Measurements from ENCODE around the gene NOTO. TPM values are rescaled to one million over a fixed set of nuclear protein-coding genes. Genes with fewer than 3 reads are reported as not detected.
A peak's percentile ranks its signal among the peaks of the same experiment; 100 is the strongest.

NOTO gene
- total RNA-seq, 1 experiment from 2014 or later, result 0.41 TPM

DNA sequence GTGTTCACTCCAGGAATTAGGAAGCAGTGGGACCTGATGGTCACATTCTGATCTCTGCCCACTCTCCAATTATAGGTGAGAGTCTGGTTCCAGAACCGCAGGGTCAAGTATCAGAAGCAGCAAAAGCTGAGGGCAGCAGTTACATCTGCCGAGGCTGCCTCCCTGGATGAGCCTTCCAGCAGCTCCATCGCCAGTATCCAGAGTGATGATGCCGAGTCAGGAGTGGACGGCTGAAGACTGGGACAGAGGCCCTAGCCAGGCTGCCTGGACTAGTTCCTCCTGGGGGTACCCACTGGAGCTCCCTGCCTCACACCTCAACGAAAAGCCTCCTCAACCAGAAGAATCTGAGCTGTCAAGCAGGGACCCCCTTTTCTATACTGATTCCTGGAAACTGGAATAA lies 8.3 kb downstream of the NOTO start:
- no peaks in the 10 kb centered on the region for H3K27me3 ChIP-seq (replicated peaks; ENCODE audit: insufficient read depth, low read depth, low read length, poor library complexity)
- TF ChIP-seq, protein P1, sequence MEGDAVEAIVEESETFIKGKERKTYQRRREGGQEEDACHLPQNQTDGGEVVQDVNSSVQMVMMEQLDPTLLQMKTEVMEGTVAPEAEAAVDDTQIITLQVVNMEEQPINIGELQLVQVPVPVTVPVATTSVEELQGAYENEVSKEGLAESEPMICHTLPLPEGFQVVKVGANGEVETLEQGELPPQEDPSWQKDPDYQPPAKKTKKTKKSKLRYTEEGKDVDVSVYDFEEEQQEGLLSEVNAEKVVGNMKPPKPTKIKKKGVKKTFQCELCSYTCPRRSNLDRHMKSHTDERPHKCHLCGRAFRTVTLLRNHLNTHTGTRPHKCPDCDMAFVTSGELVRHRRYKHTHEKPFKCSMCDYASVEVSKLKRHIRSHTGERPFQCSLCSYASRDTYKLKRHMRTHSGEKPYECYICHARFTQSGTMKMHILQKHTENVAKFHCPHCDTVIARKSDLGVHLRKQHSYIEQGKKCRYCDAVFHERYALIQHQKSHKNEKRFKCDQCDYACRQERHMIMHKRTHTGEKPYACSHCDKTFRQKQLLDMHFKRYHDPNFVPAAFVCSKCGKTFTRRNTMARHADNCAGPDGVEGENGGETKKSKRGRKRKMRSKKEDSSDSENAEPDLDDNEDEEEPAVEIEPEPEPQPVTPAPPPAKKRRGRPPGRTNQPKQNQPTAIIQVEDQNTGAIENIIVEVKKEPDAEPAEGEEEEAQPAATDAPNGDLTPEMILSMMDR (conservative IDR thresholded peaks at IDR 0.05; ENCODE audit: low read depth, low read length), result no peak
- TF ChIP-seq EZH2 (IDR thresholded peaks at IDR 0.05; ENCODE audit: borderline replicate concordance, low read depth, low read length, poor library complexity, severe bottlenecking), result no peak
- CTCF ChIA-PET, result no interaction called here
- no peaks in the 10 kb centered on the region for H3K9me3 ChIP-seq (ENCODE audit: low read depth, low read length, poor library complexity, severe bottlenecking)
- DNase-seq (ENCODE audit: low spot score), result no peak
- POLR2A ChIA-PET (ENCODE audit: low non-redundant PET), result no interaction called here
- no peak overlapping the region for H3K4me3 ChIP-seq (ENCODE audit: low read depth, low read length, poor library complexity, severe bottlenecking)
- BruUV-seq (replicated peaks), result no TSS peak
- intact Hi-C loops (cut with micrococcal nuclease; ENCODE audit: unreplicated experiment), result no loop called here
- no peak overlapping the region for H3K27ac ChIP-seq (ENCODE audit: low read depth, low read length, poor library complexity, severe bottlenecking)
- no peaks in the 10 kb centered on the region for H3K36me3 ChIP-seq (ENCODE audit: insufficient read depth, low read length, poor library complexity, severe bottlenecking)
- peaks cover 6% of the 10 kb centered on the region for H3K4me1 ChIP-seq (ENCODE audit: insufficient read depth, low read length, poor library complexity, severe bottlenecking)

DNA sequence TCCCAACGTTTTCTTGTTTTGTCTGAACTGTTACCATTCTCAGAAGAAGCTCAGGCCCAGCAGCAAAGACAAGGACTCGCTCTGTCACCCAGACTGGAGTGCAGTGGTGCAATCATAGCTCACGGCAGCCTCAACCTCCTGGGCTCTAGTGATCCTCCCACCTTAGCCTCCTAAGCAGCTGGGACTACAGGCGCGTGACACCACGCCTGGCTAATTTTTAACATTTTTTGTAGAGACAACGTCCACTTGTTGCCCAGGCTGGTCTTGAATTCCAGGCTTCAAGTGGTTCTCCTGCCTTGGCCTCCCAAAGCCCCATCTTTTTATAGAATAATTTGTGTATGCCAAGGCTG lies 9.7 kb downstream of the NOTO start:
- intact Hi-C loops (cut with micrococcal nuclease; ENCODE audit: unreplicated experiment), result loop anchor here (2.0 kb wide), 1 partner anchor 127 kb away; no protein-coding TSS in a partner anchor
- H3K27me3 ChIP-seq (replicated peaks; ENCODE audit: insufficient read depth, low read depth, low read length, poor library complexity), result no peaks in the 10 kb centered on the region
- BruUV-seq (replicated peaks), result no TSS peak
- DNase-seq (ENCODE audit: low spot score), result no peak
- H3K9me3 ChIP-seq (ENCODE audit: low read depth, low read length, poor library complexity, severe bottlenecking), result no peaks in the 10 kb centered on the region
- peaks cover 6% of the 10 kb centered on the region for H3K4me1 ChIP-seq (ENCODE audit: insufficient read depth, low read length, poor library complexity, severe bottlenecking)
- no peak overlapping the region for H3K27ac ChIP-seq (ENCODE audit: low read depth, low read length, poor library complexity, severe bottlenecking)
- H3K36me3 ChIP-seq (ENCODE audit: insufficient read depth, low read length, poor library complexity, severe bottlenecking), result no peaks in the 10 kb centered on the region
- CTCF ChIA-PET, result interaction anchor here (0.7 to 1.3 kb wide), 11 partner anchors 11 to 319 kb away, joined by 3 to 7 read pairs (median 4); partner anchors contain the start of genes EGR4, FBXO41 and PRADC1
- POLR2A ChIA-PET (ENCODE audit: low non-redundant PET), result no interaction called here
- H3K4me3 ChIP-seq (ENCODE audit: low read depth, low read length, poor library complexity, severe bottlenecking), result no peak overlapping the region
- no peak for TF ChIP-seq EZH2 (IDR thresholded peaks at IDR 0.05; ENCODE audit: borderline replicate concordance, low read depth, low read length, poor library complexity, severe bottlenecking)

DNA sequence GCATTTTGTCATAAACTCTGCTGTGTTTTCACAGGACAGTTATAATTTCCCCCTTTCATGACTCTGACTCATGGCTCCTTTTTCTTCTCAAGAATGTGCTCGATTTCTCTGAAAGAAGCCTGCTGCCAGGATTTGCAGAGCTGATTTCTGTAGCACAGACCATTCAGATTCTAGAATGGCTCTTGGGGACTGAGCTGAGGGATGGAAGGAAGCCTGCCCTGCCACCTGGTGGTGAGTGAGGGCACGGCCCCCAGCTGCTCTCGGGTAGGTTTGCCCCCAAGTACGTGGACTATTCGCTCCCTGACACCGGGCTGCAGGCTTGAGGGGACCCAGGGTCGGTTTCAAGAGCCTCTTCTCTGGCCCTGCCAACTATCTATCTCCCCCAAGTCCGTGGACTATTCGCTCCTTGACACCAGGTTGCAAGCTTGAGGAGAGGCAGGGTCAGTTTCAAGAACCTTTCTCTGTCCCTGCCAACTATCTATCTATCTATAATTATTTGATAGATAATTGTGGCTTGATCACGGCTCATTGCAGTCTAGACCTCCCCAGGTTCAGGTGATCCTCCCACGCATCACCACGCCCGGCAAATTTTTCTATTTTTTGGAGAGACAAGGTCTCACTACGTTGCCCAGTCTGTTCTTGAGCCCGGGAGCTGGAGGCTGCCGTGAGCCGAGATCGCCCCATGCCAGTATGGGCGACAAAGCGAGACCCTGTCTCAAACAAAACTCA lies 10.2 kb downstream of the NOTO start:
- Histone ChIP-seq H3K9me3 (ENCODE audit: low read depth, low read length, poor library complexity, severe bottlenecking) (no peaks in the 10 kb centered on the region), H3K27ac (ENCODE audit: low read depth, low read length, poor library complexity, severe bottlenecking) (peak overlapping the region; percentile 1), H3K4me3 (ENCODE audit: low read depth, low read length, poor library complexity, severe bottlenecking) (no peak overlapping the region), H3K36me3 (ENCODE audit: insufficient read depth, low read length, poor library complexity, severe bottlenecking) (no peaks in the 10 kb centered on the region), H3K4me1 (ENCODE audit: insufficient read depth, low read length, poor library complexity, severe bottlenecking) (peaks cover 6% of the 10 kb centered on the region), H3K27me3 (replicated peaks; ENCODE audit: insufficient read depth, low read depth, low read length, poor library complexity) (no peaks in the 10 kb centered on the region)
- intact Hi-C loops (cut with micrococcal nuclease; ENCODE audit: unreplicated experiment), result loop anchor here (2.0 kb wide), 1 partner anchor 128 kb away; no protein-coding TSS in a partner anchor
- TF ChIP-seq EZH2 (IDR thresholded peaks at IDR 0.05; ENCODE audit: borderline replicate concordance, low read depth, low read length, poor library complexity, severe bottlenecking), result no peak
- TF ChIP-seq, protein P1 (conservative IDR thresholded peaks at IDR 0.05; ENCODE audit: low read depth, low read length), result peak; percentile 96
- no TSS peak for BruUV-seq (replicated peaks)
- ChIA-PET CTCF (interaction anchor here (0.7 to 1.3 kb wide), 12 partner anchors 12 to 320 kb away, joined by 3 to 7 read pairs (median 4); partner anchors contain the start of genes EGR4, FBXO41 and PRADC1), POLR2A (ENCODE audit: low non-redundant PET) (no interaction called here)
- DNase-seq (ENCODE audit: low spot score), result peak; percentile 85
